Upper lobe of right lung (tissue), 1 donor: ENCODE data around the gene NLRC3. TPM values are rescaled to one million over a fixed set of nuclear protein-coding genes. Genes with fewer than 3 reads are reported as not detected.
"Not testable (repeated sequence)": the region's sequence is repeated elsewhere in the genome, so short reads cannot be mapped to it uniquely, and the experiment has no call there.

Experiments used
- ATAC-seq: fragments of 200-7000 bp; cut with Tn5 transposase; one replicate; pipeline ENCODE4 v1.9.1; 2020; ENCODE audit warnings: mild to moderate bottlenecking, moderate library complexity
- DNase-seq: peaks from one replicate; pipeline ENCODE4 v3.0.0-alpha.2; 2020
- H3K27ac ChIP-seq: fragments of 200-600 bp; one replicate; pipeline ENCODE4 v1.8.0; 2022
- H3K27me3 ChIP-seq: fragments of 200-600 bp; one replicate; pipeline ENCODE4 v1.8.0; 2022; ENCODE audit warnings: mild to moderate bottlenecking
- H3K36me3 ChIP-seq: fragments of 200-600 bp; one replicate; pipeline ENCODE4 v1.8.0; 2022
- H3K4me1 ChIP-seq: fragments of 200-600 bp; one replicate; pipeline ENCODE4 v1.8.0; 2022
- H3K4me3 ChIP-seq: fragments of 200-600 bp; one replicate; pipeline ENCODE4 v1.8.0; 2022; ENCODE audit warnings: mild to moderate bottlenecking
- H3K9me3 ChIP-seq: fragments of 200-600 bp; one replicate; pipeline ENCODE4 v1.8.0; 2022
- intact Hi-C: fragments of 100-400 bp; cut with DNase I; formaldehyde crosslinking; loops from one replicate; pipeline ENCODE4 v1.11.0; 2022
- total RNA-seq: library from RNA; stranded (reverse); fragmentation: NEBNext Ultra II Directional; extraction: Animal tissue kit (Norgen Biotek cat#: 25700); gene quantifications from one replicate; pipeline ENCODE4 v1.2.1, GENCODE V29; 2021
- TF ChIP-seq, protein P1 (sequence below): fragments of 200-600 bp; IDR thresholded peaks from one replicate; pipeline ENCODE4 v1.8.0; 2022; ENCODE audit warnings: antibody characterized with exemption
- donor health status: DM: no; HTN: yes; CAD: no; lungs with severe emphysema.

NLRC3 gene
- total RNA-seq, 1 donor from 2014 or later, result 5.5 TPM

DNA sequence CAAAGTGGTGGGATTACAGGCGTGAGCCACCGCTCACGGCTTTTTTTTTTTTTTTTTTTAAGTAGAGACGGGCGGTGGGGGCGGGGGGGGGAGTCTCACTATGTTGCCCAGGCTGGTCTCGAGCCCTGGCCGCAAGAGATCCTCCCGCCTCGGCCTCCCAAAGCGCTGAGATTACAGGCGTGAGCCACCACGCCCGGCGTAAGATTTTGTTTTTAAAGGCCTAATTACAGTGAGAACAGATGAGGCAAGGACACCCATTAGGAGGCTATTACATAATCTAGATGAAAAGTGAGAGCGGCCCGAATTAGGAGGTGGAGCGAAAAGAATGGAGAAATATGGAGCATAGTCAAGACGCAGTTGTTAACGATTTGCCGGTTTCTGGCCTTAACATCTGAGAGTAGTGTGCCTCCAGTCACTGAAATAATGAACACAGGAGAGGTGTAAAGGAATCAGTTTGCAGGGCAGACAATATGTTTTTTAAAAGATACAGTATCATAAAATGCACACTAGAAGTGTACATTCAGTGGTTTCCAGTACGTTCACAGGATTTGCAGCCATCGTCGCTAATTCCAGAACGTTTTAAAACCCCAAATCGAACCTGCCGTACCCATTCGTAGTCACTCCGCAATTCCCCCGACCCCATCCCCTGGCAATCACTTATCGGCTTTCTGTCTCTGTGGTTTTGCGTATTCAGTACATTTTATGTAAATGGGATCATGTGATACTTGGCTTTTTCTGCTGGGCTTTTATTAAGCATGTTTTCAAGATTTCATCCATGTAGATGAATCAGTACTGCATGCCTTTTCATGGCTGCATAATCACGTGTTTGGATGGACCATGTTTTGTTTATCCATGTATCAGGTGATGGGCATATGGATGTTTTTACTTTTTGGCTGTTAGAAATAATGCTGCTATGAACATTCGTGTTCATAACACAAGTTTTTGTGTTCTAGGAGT is 35.6 kb upstream of the NLRC3 start:
- ATAC-seq (no peak), DNase-seq (no peak)
- intact Hi-C loops, result no loop called here
- H3K27ac ChIP-seq, result no peak overlapping the region
- no peaks in the 10 kb centered on the region for H3K27me3 ChIP-seq
- H3K4me3 ChIP-seq, result peak overlapping the region; percentile 100
- peaks cover 12% of the 10 kb centered on the region for H3K4me1 ChIP-seq
- TF ChIP-seq, protein P1, sequence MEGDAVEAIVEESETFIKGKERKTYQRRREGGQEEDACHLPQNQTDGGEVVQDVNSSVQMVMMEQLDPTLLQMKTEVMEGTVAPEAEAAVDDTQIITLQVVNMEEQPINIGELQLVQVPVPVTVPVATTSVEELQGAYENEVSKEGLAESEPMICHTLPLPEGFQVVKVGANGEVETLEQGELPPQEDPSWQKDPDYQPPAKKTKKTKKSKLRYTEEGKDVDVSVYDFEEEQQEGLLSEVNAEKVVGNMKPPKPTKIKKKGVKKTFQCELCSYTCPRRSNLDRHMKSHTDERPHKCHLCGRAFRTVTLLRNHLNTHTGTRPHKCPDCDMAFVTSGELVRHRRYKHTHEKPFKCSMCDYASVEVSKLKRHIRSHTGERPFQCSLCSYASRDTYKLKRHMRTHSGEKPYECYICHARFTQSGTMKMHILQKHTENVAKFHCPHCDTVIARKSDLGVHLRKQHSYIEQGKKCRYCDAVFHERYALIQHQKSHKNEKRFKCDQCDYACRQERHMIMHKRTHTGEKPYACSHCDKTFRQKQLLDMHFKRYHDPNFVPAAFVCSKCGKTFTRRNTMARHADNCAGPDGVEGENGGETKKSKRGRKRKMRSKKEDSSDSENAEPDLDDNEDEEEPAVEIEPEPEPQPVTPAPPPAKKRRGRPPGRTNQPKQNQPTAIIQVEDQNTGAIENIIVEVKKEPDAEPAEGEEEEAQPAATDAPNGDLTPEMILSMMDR, result no peak
- H3K9me3 ChIP-seq, result no peaks in the 10 kb centered on the region
- no peaks in the 10 kb centered on the region for H3K36me3 ChIP-seq

DNA sequence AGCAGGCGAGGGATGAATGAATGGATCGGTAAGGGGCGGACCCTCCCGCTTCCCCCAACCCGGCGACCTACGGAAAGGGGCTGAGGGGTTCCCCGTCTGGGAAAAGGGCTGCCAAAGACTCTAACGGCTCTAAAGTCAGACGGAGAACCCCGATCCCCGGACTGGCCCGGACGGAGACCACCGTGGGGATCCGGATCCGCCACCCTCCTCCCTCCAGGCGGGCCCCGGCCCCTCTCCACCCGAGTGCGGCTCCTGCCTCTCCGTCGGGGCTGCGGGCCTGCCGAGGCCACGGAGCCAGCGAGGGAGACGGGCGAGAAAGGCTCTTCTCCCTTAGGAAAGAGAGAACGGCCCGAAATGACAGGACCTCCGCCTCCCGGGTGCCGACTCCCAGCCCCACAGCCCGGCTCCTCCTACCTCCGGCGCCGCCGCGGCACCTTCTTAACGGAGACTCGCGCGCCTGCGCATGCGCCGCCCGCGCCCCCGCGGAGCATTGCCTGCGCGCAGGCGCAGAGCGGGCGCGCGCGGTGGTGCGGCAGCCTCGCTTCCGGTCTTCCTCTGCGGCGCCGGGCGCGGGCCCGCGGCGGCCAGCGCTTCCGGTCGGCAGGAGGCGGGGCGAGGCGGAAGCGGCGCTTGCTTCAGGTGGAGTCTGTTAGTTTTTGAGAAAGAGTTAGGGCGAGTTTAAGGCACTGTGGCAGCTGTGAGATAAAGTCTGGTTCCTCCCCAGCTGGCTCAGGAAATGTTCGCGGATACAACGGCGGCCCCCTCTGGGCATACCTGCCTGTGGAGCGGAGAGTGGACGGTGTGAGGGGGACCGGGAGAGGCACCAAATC is 34.2 kb upstream of the NLRC3 start, which contains the start of gene SLX4:
TSS of gene SLX4 (minus strand) at position 461 of the 830 bp plus-strand sequence. CDS start 2,642 bp downstream, outside the sequence.
- DNase-seq, result peak; percentile 96
- Histone ChIP-seq H3K9me3 (no peaks in the 10 kb centered on the region), H3K36me3 (peaks cover 2% of the 10 kb centered on the region), H3K27me3 (no peaks in the 10 kb centered on the region), H3K4me3 (peak within 1 kb of the TSS; percentile 100), H3K27ac (peak within 1 kb of the TSS; percentile 86), H3K4me1 (peaks cover 12% of the 10 kb centered on the region)
- TF ChIP-seq, protein P1, result no peak
- peak; percentile 98 for ATAC-seq
- intact Hi-C loops, result no loop called here

DNA sequence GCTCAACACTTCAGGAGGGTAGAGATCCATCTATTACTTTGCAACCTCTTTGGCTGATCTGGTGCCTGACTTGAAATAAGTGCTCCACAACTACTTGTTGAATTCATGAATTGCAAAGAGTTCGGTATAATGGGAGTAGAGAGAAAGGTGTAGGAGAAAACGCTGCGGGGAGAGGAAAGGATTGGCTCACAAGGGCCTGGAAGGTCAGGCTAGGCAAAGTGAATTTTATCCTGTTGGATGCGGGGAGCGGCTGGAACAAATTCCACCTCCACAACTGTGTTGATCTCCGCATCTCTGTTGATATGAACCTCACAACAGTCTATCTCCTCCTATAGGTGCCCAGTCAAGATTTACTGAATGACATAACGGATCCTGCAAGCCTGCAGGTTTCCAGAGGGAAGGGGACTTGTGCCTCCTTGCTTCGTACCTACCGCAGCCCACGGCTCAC is 33.5 kb upstream of the NLRC3 start:
- Histone ChIP-seq H3K27ac (peak overlapping the region; percentile 86), H3K27me3 (no peaks in the 10 kb centered on the region), H3K36me3 (peaks cover 7% of the 10 kb centered on the region), H3K4me3 (peak overlapping the region; percentile 100), H3K4me1 (peaks cover 12% of the 10 kb centered on the region), H3K9me3 (no peaks in the 10 kb centered on the region)
- TF ChIP-seq, protein P1, result no peak
- DNase-seq (no peak), ATAC-seq (no peak)
- intact Hi-C loops, result no loop called here

DNA sequence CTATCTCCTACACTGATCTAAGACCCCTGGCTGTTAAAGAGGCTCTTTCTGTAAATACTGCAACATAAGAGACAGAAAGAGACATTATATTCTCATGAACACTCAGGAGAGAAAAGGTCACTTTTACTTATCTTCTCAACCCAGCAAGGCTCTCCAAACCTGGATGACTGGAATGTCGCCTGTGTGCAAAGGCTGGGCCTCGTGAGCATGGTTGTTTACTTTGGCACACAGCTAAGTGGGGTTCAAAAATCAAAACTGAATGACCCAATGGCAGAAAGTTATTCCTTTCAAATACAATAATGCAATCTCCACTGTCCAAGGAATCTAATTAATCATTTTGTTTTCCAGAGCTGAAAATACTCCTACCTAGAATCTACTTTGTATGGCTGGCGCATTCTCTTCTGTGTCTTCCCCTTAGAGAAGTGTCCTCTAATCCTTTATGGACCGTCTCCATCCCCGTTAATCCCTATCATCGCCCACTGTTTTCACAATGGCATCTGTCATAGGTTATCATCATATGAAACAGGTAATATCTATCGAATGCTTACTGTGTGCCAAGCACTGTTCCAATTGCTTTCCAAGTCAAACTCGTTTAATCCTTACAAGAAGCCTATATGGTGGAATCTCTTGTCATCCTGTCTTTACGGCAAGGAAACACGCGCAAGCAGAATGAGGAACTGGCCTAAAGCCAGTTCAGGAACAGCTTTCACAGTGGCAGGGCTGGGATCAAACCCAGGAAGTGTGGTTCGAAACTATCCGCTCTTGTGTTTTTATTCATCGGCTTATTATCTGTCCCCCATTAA is 32.9 kb upstream of the NLRC3 start:
- Histone ChIP-seq H3K27me3 (no peaks in the 10 kb centered on the region), H3K4me3 (peak overlapping the region; percentile 100), H3K27ac (no peak overlapping the region), H3K36me3 (peaks cover 7% of the 10 kb centered on the region), H3K4me1 (peaks cover 12% of the 10 kb centered on the region), H3K9me3 (no peaks in the 10 kb centered on the region)
- TF ChIP-seq, protein P1, result no peak
- intact Hi-C loops, result no loop called here
- DNase-seq, result no peak
- no peak for ATAC-seq

DNA sequence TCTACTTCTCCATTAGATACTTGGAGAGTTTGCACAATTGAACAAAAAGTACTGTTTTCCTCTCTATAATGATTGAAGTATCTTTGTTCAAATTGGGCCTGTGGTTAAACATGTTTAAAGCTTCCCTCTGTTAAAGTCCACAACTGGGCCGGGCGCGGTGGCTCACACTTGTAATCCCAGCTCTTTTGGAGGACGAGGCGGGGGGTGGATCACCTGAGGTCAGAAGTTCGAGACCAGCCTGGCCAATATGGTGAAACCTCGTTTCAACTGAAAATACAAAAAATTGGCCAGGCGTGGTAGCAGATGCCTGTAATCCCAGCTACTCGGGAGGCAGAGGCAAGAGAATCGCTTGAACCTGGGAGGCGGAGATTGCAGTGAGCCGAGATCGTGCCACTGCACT is 31.8 kb upstream of the NLRC3 start:
- ATAC-seq, H3K36me3 ChIP-seq, H3K27me3 ChIP-seq, H3K9me3 ChIP-seq, intact Hi-C loops, DNase-seq, H3K27ac ChIP-seq, H3K4me3 ChIP-seq: not testable (repeated sequence)
- peaks cover 12% of the 10 kb centered on the region for H3K4me1 ChIP-seq
